Stimulated activated CD8-positive, alpha-beta memory T cell treated with anti-CD3 and anti-CD28 coated beads, Interleukin-7, amount 100 ng/mL, for 4 hours (primary cell): Measurements from ENCODE around the gene GRK3.

ENCODE experiments used
- DNase-seq, 2 donors: peaks; one replicate each; pipeline ENCODE4 v3.0.0-alpha.2; 2020; ENCODE audit warnings: low read depth in 2 of 2

GRK3 gene

GRCh38 chr22:25626624-25626990, 62.1 kb downstream of the GRK3 start:
- no peak for DNase-seq

DNA sequence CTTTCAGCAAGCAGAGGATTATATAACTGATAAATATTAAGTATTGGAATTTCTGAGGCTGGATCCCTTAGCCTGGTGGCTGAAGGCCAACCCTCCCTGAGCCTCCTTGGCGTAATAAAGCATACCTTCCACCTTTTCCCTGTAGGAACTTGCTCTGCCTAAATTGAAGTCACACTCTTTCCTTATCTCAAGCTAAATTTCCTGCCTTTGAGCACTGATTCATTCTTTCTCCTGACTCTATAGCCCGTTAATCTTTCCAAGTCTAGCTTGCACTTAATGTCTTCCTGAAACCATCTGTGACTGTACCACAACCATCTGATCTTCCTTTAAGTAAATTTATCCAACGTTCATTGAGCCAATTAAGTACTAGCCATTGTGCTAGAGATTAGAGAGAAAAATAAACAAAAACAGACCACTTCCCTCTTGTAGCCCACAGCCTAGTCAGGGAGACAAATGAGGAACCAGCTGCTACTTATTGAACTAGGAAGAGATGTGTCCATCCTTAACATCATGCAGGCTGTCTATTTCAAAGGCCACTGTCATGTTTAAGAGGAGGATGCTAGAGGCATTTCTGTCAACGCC, 62.9 kb downstream of the GRK3 start:
- DNase-seq: no peak

DNA sequence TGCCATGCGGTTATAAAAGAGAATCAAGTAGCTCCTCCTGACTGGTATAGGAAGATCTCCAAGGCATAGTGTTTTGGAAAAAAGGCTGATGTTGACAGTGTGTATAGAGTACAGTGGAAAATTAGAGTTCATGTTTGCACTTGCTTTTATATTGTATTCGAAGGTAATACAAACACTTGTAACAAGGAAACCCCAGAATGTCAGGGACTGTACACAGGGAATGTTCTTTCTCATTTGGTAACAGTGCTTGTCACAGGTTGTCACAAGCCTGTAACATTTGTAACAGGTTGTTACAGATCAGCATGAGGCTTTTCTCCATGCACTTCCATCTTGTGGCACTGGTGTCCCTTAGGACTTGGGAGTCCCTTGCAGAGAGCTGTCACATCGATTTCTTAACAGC, 64.0 kb downstream of the GRK3 start:
- no peak for DNase-seq

DNA sequence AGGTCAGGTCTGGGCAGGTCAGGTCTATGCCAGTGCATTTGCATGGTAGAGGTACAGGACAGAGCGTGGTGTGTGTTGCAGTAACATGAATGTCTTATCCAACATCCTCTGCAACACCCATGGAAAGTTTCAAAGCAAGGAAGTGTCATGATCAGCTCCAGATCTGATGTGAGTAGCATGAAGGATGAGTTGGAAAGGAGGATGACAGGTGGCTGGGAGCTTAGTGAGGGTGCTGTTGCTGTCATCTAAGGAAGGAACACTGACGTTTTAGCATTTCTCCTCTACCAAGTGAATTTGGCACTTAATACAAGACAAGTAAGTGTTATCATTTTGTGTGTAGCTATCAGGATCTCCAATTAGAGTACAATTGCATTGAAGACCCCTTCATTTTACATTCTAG, 65.1 kb downstream of the GRK3 start:
- DNase-seq: no peak

- DNase-seq: no peak
Observed at GRCh38 chr22:25630447-25630846, 66.0 kb downstream of the GRK3 start.

GRCh38 chr22:25636323-25636722, 71.8 kb downstream of the GRK3 start:
- DNase-seq: no peak

DNA sequence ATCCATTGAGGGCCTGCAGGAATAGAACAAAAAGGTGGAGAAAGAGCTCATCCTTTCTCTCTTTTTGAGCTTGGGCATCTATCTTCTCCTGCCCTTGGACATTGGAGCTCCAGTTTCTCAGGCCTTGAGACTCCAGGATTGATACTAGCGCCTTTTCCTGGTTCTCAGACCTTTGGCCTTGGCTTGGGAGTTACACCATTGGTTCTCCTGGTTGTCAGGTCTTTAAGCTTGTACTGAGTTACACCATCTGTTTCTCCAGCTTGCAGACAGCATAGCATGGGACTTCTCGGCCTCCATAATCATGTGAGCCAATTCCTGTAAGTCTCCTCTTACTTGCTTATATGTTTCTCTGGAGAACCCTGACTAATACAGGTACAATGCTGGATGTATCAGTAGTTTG, 72.6 kb downstream of the GRK3 start:
- DNase-seq: no peak

DNA sequence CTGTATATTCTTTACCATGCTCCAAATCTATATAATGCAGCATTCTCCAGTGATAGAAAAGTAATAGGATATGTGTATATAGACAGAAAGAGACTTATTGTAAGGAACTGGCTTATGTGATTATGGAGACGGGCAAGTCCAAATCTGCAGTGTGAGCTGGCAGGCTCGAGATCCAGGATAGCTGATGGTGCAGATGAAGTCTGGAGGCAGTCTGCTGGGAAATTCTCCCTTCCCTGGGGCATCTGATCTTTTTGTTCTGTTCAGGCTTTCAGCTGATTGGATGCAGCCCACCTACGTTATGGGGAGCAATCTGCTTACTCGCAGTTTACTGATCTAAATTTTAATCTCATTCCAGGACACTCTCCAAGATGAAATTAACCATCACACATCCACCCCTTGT, 73.2 kb downstream of the GRK3 start:
- no peak for DNase-seq

DNA sequence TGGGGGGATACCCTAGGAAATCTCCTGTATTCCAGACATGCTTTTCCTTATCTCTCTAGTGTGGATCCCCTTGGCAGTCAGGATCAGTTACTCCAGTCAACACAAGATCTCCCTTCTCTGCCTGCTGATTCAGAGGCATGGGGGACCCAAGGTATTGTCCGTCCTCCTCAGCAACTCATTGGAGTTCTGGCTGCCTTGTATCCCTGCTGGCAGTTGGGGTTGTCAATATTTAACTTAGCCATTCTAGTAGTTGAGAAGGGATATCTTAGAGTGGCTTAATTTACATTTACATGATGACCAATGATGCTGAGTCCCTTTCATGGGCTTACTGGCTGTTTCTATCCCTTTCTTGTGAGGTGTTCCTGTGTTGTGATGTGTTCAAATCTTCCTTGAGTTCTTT, 74.2 kb downstream of the GRK3 start:
- no peak for DNase-seq

DNA sequence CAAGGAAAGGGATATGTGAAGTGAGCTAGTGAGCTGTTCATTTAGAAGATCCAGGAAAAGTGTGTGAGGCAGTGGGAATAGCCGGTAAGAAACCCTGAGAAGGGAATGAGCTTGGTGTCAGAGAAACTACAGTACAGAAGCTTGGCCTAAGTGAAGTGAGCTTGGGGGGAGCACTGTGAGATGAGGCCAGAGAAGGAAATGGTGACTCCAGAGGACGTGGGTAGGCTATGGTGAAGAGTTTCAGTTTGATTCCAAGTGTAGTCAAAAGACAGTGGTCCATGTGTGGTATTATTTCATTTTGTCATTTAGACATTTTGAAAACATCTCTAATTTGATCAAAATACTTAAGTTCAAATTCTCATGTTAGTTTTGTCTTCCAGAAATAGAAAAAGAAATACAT, 77.2 kb downstream of the GRK3 start:
- DNase-seq: no peak

- no peak for DNase-seq
Observed at GRCh38 chr22:25643232-25644000, 78.9 kb downstream of the GRK3 start.

- DNase-seq: no peak
Observed at GRCh38 chr22:25644122-25644521, 79.6 kb downstream of the GRK3 start.

GRCh38 chr22:25645266-25645665, 80.8 kb downstream of the GRK3 start:
- DNase-seq: no peak

DNA sequence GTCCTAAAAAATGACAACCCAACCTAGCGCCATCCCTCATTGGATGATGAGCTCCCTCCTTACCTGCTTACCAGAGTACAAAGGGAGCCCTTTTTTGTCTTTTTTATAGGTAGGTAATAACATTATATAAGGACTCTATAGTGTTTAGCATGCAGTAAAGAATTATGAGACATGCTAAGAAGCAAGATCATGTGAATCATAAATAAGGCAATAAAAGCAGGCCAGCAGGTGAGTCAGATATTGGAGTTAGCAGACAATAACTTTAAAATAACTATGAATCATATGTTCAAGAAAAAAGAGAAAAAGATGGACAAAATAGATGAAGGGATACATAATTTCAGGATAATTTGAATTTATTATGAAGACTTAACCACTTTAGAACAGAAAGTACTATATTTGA, 81.5 kb downstream of the GRK3 start:
- DNase-seq: no peak

DNA sequence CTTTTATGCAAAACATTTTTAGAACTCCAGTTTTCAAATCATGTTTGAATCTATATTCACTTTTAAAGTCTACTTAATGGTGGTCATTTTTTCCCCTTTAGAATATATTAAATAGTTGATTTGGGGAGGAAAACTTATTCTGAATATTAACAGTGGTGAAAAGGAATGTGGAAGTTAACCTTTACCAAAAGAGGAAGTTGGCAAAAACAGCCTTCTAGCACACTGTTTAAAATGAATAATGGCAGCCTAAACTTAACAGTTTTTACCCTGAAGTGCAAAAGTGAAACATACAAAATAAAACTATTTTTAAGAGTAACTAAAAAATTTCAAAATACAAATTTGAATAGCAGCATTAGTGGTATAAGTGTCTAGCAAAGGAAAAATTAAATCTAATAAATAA, 86.4 kb downstream of the GRK3 start:
- no peak for DNase-seq

DNA sequence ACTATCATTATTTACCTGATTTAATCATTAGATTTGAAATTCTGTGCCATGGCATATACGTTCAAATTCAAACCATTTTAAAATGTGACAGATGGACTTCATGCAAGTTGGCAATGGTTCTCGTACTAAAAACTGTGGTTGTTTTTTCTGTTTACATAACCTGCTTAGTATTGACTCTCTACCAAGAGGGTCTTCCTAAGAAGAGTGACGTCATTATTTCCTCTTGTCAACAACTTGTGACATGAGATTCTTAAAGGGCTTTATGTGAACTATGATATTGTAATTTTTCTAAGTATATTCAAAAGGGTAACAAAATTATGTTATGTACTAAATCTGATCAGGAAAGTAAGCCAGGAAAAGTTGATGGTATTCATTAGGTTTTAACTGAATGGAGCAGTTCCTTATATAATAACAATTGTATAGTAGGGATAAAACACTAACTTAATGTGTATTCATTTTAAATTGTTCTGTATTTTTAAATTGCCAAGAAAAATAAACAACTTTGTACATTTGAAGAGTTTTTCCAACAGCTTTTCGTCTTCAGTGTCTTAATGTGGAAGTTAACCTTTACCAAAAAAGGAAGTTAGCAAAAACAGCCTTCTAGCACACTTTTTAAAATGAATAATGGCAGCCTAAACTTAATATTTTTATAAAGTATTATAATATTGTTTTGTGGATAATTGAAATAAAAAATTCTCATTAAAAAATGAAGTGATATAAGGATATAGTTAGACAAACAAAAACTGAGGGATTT, 87.0 kb downstream of the GRK3 start:
- no peak for DNase-seq

GRCh38 chr22:25654676-25655075, 90.2 kb downstream of the GRK3 start:
- DNase-seq: no peak

DNA sequence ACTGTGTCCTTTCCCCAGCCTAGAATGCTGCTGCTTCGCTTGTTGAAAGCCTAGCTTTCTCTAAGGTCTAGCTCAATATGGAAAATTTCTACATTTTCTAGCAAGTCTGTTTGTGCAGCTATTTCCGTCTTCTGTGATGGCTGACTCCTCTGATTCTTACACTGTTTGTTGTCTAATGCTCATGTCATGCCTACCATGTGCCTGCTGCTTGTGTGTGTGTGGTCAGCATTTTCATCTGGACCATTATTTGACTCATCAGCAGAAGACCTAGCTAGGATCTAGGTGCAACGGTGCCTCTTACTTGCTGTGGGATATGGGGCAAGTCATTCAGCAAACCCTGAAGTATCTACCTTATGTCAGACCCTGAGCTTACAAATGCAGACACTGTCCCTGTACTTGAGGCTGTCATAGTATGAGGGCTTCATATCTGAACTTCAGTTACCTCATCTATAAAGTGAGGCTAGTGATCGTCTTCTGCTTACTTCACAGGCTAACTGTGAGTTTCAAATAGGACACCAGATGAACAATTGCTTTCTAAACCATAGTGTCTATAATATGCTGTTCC, 91.0 kb downstream of the GRK3 start:
- DNase-seq: no peak

- no peak for DNase-seq
Observed at GRCh38 chr22:25656724-25657123, 92.2 kb downstream of the GRK3 start.

GRCh38 chr22:25658633-25659032, 94.2 kb downstream of the GRK3 start:
- DNase-seq: no peak

GRCh38 chr22:25659413-25659812, 94.9 kb downstream of the GRK3 start:
- DNase-seq: no peak

DNA sequence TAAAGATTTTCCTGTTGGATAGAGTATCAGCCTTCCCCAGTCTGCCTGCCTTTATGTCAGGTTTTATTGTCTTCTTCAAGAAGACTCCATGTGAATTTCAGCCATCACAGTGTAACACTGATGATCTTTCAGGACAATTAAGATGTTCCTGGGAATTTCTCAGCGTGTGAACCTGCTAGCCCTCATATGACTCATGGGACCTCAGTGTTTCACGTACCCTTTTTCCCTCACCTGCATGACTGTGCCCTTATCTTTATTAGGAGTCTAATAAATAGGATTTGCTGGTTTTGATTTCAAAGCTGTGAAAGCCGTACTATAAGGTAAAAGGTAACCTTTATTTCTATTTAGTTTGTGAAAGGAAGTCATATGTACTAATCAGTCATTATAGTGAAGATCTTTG, 95.9 kb downstream of the GRK3 start:
- DNase-seq: no peak

- no peak for DNase-seq
Observed at GRCh38 chr22:25661073-25661472, 96.6 kb downstream of the GRK3 start.
